Keratinocyte (primary cell): ENCODE measurements around the gene STK24. TPM values are rescaled to one million over a fixed set of nuclear protein-coding genes. Genes with fewer than 3 reads are reported as not detected.

Experiments
- DNase-seq: peaks from one replicate; pipeline ENCODE4 v3.0.0-alpha.2; 2011; ENCODE audit warnings: low read depth, missing footprints, low spot score
- FAIRE-seq: peaks from 2 replicates; lab custom pipeline; 2011; peaks lifted over from hg19 to GRCh38; lab: Jason Lieb, UNC
- H2AFZ ChIP-seq: 2 replicates; pipeline ENCODE4 v1.6.0; 2012; ENCODE audit warnings: low read length, control low read depth, inconsistent platforms; ENCODE audit not compliant: control insufficient read depth
- H3K27ac ChIP-seq: 2 replicates; pipeline ENCODE4 v1.5.1; 2011; ENCODE audit warnings: low read length; ENCODE audit not compliant: control insufficient read depth, insufficient read depth
- H3K27me3 ChIP-seq: 3 replicates; pipeline ENCODE4 v1.6.0; 2011; ENCODE audit warnings: low read length; ENCODE audit not compliant: control insufficient read depth, insufficient read depth; ENCODE audit errors: extremely low read depth
- H3K36me3 ChIP-seq, 2 experiments: 2 replicates in 1 of 2; 3 replicates in 1 of 2; pipeline ENCODE4 v1.5.1; 2011; ENCODE audit warnings: low read length in 2 of 2, mild to moderate bottlenecking in 1 of 2; ENCODE audit not compliant: control insufficient read depth in 2 of 2, insufficient read depth in 2 of 2; ENCODE audit errors: extremely low read depth in 1 of 2
- H3K4me1 ChIP-seq: 3 replicates; pipeline ENCODE4 v1.5.1; 2011; ENCODE audit warnings: low read length; ENCODE audit not compliant: control insufficient read depth, insufficient read depth; ENCODE audit errors: extremely low read depth
- H3K4me2 ChIP-seq: 3 replicates; pipeline ENCODE4 v1.6.0; 2011; ENCODE audit warnings: low read depth, low read length; ENCODE audit not compliant: control insufficient read depth, insufficient read depth; ENCODE audit errors: extremely low read depth
- H3K4me3 ChIP-seq, 3 experiments: fragments of 200-600 bp in 1 of 3; sonication (generic) in 1 of 3; 2 replicates in 2 of 3; 3 replicates in 1 of 3; pipeline ENCODE4 v1.5.1; 2011 to 2016; ENCODE audit warnings: low read length in 3 of 3, mild to moderate bottlenecking in 3 of 3, control low read depth in 2 of 3, inconsistent platforms in 1 of 3, low read depth in 1 of 3, mixed read lengths in 1 of 3, mixed run types in 1 of 3, moderate library complexity in 1 of 3; ENCODE audit not compliant: control insufficient read depth in 2 of 3, insufficient read depth in 2 of 3; ENCODE audit errors: extremely low read depth in 1 of 3
- H3K79me2 ChIP-seq: 2 replicates; pipeline ENCODE4 v1.6.0; 2012; ENCODE audit warnings: low read length; ENCODE audit not compliant: control insufficient read depth, insufficient read depth
- H3K9ac ChIP-seq: 3 replicates; pipeline ENCODE4 v1.6.0; 2011; ENCODE audit warnings: low read length; ENCODE audit not compliant: control insufficient read depth, insufficient read depth; ENCODE audit errors: extremely low read depth
- H3K9me1 ChIP-seq: 3 replicates; pipeline ENCODE4 v1.6.0; 2011; ENCODE audit warnings: low read length; ENCODE audit not compliant: control insufficient read depth, insufficient read depth; ENCODE audit errors: extremely low read depth
- H3K9me3 ChIP-seq: 2 replicates; pipeline ENCODE4 v1.5.1; 2012; ENCODE audit warnings: low read depth, low read length; ENCODE audit not compliant: control insufficient read depth
- H4K20me1 ChIP-seq: 3 replicates; pipeline ENCODE4 v1.6.0; 2011; ENCODE audit warnings: low read length; ENCODE audit not compliant: control insufficient read depth, insufficient read depth; ENCODE audit errors: extremely low read depth
- CTCF ChIP-seq, 3 experiments: IDR thresholded peaks in 1 of 3; conservative IDR thresholded peaks in 1 of 3; optimal IDR thresholded peaks in 1 of 3; 2 replicates in 2 of 3; 3 replicates in 1 of 3; pipeline versions ENCODE3 to v1.5.1; 2011; ENCODE audit warnings: low read length in 3 of 3, mild to moderate bottlenecking in 3 of 3, moderate library complexity in 2 of 3, control low read depth in 1 of 3, inconsistent platforms in 1 of 3; ENCODE audit not compliant: insufficient read depth in 2 of 3; ENCODE audit errors: extremely low read depth in 1 of 3
- EZH2 ChIP-seq: IDR thresholded peaks from one replicate; pipeline ENCODE4 v1.6.1; 2012; ENCODE audit warnings: inconsistent platforms, mild to moderate bottlenecking, low read length, moderate library complexity
- dilution Hi-C: fragments of 300-500 bp; cut with MboI; formaldehyde crosslinking; loops from one replicate; pipeline ENCODE4 v1.7.0; 2020; ENCODE audit warnings: low sequenced_read_pairs; ENCODE audit not compliant: extremely low pct_ligation_motif_present
- polyA plus RNA-seq, 5 experiments: library from polyadenylated mRNA; depleted of rRNA in 3 of 5; stranded (reverse) in 3 of 5; stranded (forward) in 1 of 5; unstranded in 1 of 5; fragments of >200 nt; gene quantifications; 1 replicate in 1 of 5; 2 replicates in 3 of 5; 3 replicates in 1 of 5; pipeline versions ENCODE4 v1.2.1 to v1.2.3, GENCODE V29; 2011 to 2012; ENCODE audit warnings: missing spikeins in 2 of 5, low read depth in 1 of 5, low replicate concordance in 1 of 5

STK24 gene
- polyA plus RNA-seq, 1 donor (not counting 4 experiments of a cell fraction or from before 2014, with no cell fraction given), result 81.6 TPM

DNA sequence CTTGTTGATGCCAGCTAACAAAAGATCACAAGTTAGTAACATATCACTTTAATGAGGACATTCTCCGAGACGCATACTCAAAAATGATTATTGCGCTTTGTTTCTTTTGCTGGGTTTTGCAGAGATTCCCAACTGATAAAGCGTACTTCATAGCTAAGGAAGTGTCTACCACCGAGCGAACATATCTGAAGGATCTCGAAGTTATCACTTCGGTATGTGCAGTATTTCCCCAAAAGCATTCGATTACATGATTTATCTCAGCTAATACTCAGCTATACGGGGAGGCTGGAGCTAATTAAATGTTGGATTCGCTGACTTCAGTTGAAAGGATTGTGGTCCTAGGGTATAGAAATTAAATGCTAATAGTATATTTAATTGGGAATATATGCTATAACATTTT lies 166.3 kb downstream of the STK24 start:
- Histone ChIP-seq H3K9ac (no peak overlapping the region), H3K36me3 (no peaks in the 10 kb centered on the region), H3K79me2 (no peaks in the 10 kb centered on the region), H3K27ac (no peak overlapping the region), H3K4me3 (no peak overlapping the region), H3K27me3 (no peaks in the 10 kb centered on the region), H3K4me1 (no peaks in the 10 kb centered on the region), H3K9me3 (no peaks in the 10 kb centered on the region), H3K4me2 (no peak overlapping the region), H3K9me1 (no peaks in the 10 kb centered on the region), H4K20me1 (no peaks in the 10 kb centered on the region), H2AFZ (no peak overlapping the region)
- dilution Hi-C loops, result no loop called here
- DNase-seq (no peak), FAIRE-seq (no peak)
- TF ChIP-seq EZH2, result no peak
- TF ChIP-seq CTCF (optimal IDR thresholded peaks at IDR 0.05 in 1 of 3, IDR thresholded peaks at IDR 0.05 in 1 of 3, conservative IDR thresholded peaks at IDR 0.05 in 1 of 3; ENCODE audit: extremely low read depth in 1 of 3, insufficient read depth in 2 of 3, low read length in 3 of 3), result no peak

DNA sequence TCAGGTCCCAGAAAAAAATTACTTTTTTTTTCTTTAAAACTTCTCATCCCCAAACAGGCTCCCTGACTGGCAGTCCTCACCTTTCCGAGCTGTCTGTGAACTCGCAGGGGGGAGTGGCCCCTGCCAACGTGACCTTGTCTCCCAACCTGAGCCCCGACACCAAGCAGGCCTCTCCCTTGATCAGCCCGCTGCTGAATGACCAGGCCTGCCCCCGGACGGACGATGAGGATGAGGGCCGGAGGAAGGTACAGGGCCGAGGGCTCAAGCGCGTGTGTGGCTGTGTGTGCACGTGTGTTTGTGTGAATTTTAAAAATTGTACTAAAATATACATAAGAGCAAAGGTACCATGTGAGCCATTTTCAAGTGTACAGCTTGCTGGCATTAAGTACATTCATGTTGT lies 167.6 kb downstream of the STK24 start:
- Histone ChIP-seq H3K4me2 (no peak overlapping the region), H3K27ac (no peak overlapping the region), H3K36me3 (no peaks in the 10 kb centered on the region), H3K9ac (no peak overlapping the region), H3K4me1 (no peaks in the 10 kb centered on the region), H2AFZ (no peak overlapping the region), H4K20me1 (no peaks in the 10 kb centered on the region), H3K9me1 (no peaks in the 10 kb centered on the region), H3K9me3 (no peaks in the 10 kb centered on the region), H3K79me2 (no peaks in the 10 kb centered on the region), H3K27me3 (no peaks in the 10 kb centered on the region), H3K4me3 (no peak overlapping the region)
- FAIRE-seq (no peak), DNase-seq (no peak)
- dilution Hi-C loops, result no loop called here
- TF ChIP-seq CTCF (optimal IDR thresholded peaks at IDR 0.05 in 1 of 3, IDR thresholded peaks at IDR 0.05 in 1 of 3, conservative IDR thresholded peaks at IDR 0.05 in 1 of 3; ENCODE audit: extremely low read depth in 1 of 3, insufficient read depth in 2 of 3, low read length in 3 of 3), result no peak
- no peak for TF ChIP-seq EZH2
